Thymus (tissue), 11 donors: ENCODE results near the gene VCAM1. TPM values are rescaled to one million over a fixed set of nuclear protein-coding genes. Genes with fewer than 3 reads are reported as not detected.

Experiments used
- DNase-seq, 9 donors: peaks; one replicate each; pipeline ENCODE4 v3.0.0-alpha.2; 2013; ENCODE audit warnings: low spot score in 9 of 9, low read depth in 6 of 9, missing footprints in 1 of 9
- H3K27ac ChIP-seq, 2 donors: one replicate each; pipeline ENCODE4 v1.5.1; 2013; ENCODE audit warnings: control low read depth in 1 of 2, low read depth in 1 of 2, low read length in 1 of 2, mild to moderate bottlenecking in 1 of 2, moderate library complexity in 1 of 2
- H3K27me3 ChIP-seq, 2 donors: one replicate each; pipeline ENCODE4 v1.5.1; 2013; ENCODE audit warnings: low read length in 1 of 2; ENCODE audit not compliant: control insufficient read depth in 2 of 2, insufficient read depth in 1 of 2
- H3K36me3 ChIP-seq, 2 donors: one replicate each; pipeline ENCODE4 v1.5.1; 2013; ENCODE audit warnings: low read length in 1 of 2, mild to moderate bottlenecking in 1 of 2, moderate library complexity in 1 of 2; ENCODE audit not compliant: control insufficient read depth in 2 of 2, insufficient read depth in 2 of 2
- H3K4me1 ChIP-seq, 2 donors: one replicate each; pipeline ENCODE4 v1.5.1; 2013; ENCODE audit warnings: low read length in 2 of 2; ENCODE audit not compliant: control insufficient read depth in 2 of 2, insufficient read depth in 2 of 2
- H3K4me3 ChIP-seq, 2 donors: one replicate each; pipeline ENCODE4 v1.5.1; 2013; ENCODE audit warnings: low read length in 2 of 2, control low read depth in 1 of 2, mild to moderate bottlenecking in 1 of 2
- H3K9me3 ChIP-seq, 2 donors: one replicate each; pipeline ENCODE4 v1.5.1; 2013; ENCODE audit warnings: low read length in 1 of 2, mild to moderate bottlenecking in 1 of 2; ENCODE audit not compliant: control insufficient read depth in 2 of 2, insufficient read depth in 1 of 2
- WGBS: extraction: QIAGEN DNeasy Blood & Tissue Kit; methylation state at CpG from one replicate; pipeline ENCODE4 v1.1.7; 2013; 5-methylcytosine and 5-hydroxymethylcytosine counted together
- polyA plus RNA-seq: library from polyadenylated mRNA; stranded (reverse); fragments of 200-250 nt; gene quantifications from one replicate; pipeline ENCODE4 v1.2.3, GENCODE V29; 2013
- total RNA-seq: library from RNA; stranded (reverse); fragments of 120-200 nt; gene quantifications from one replicate; pipeline ENCODE4 v1.2.4, GENCODE V29; 2013
- donor health status: healthy.

VCAM1 gene
- total and polyA plus RNA-seq, 2 donors: 22.8 to 63.3 TPM

- no peak overlapping the region for H3K4me3 ChIP-seq
- WGBS: 84% methylated on average over 3 of the region's 3 CpGs
- no peaks in the 10 kb centered on the region for H3K27me3 ChIP-seq
- DNase-seq: no peak
- no peak overlapping the region for H3K27ac ChIP-seq
- no peaks in the 10 kb centered on the region for H3K9me3 ChIP-seq
- no peaks in the 10 kb centered on the region for H3K4me1 ChIP-seq
- H3K36me3 ChIP-seq: peaks cover 0 to 2% of the 10 kb centered on the region in 2 donors
These were observed 15.1 kb downstream of the VCAM1 start for GRCh38 chr1:100734676-100735075.

- Histone ChIP-seq H3K4me1 (no peaks in the 10 kb centered on the region), H3K27me3 (no peaks in the 10 kb centered on the region), H3K27ac (no peak overlapping the region), H3K4me3 (no peak overlapping the region), H3K36me3 (peaks cover 0 to 2% of the 10 kb centered on the region in 2 donors), H3K9me3 (no peaks in the 10 kb centered on the region)
- WGBS: 97% methylated on average over 3 of the region's 3 CpGs
- no peak for DNase-seq
These were observed 15.7 kb downstream of the VCAM1 start for GRCh38 chr1:100735244-100735643.

- WGBS: 86% methylated on average over 1 of the region's 1 CpG
- no peaks in the 10 kb centered on the region for H3K9me3 ChIP-seq
- no peaks in the 10 kb centered on the region for H3K27me3 ChIP-seq
- no peak overlapping the region for H3K4me3 ChIP-seq
- H3K36me3 ChIP-seq: peaks cover 0 to 2% of the 10 kb centered on the region in 2 donors
- peak overlapping the region in 1 of 2 donors; percentile 38 for H3K27ac ChIP-seq
- DNase-seq: no peak
- no peaks in the 10 kb centered on the region for H3K4me1 ChIP-seq
These were observed 16.8 kb downstream of the VCAM1 start for GRCh38 chr1:100736324-100736723.

DNA sequence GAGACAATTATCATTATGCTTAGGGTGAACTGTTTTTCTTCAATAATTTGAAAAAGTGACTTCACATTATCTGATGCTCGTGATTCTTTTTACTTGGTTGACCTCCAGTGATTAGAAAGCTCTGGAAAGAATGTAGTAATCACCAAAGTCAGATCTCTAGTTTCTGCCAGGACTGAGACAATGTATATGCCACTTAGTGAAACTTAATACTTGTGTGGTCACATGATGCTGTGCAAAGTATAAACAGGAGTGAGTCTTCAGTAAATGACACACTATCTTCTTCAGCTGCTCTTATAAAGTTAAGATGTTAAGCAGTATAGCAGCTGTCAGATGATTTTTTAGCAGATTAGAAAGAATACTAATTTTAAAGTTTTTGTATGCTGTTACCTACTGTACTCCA lies 17.2 kb downstream of the VCAM1 start:
- Histone ChIP-seq H3K27me3 (no peaks in the 10 kb centered on the region), H3K4me3 (no peak overlapping the region), H3K9me3 (no peaks in the 10 kb centered on the region), H3K27ac (peak overlapping the region; percentile 8 to 38), H3K4me1 (no peaks in the 10 kb centered on the region), H3K36me3 (peaks cover 0 to 2% of the 10 kb centered on the region in 2 donors)
- no peak for DNase-seq
- WGBS: 84% methylated on average over 1 of the region's 1 CpG

- no peak overlapping the region for H3K4me3 ChIP-seq
- DNase-seq: no peak
- H3K4me1 ChIP-seq: no peaks in the 10 kb centered on the region
- no peaks in the 10 kb centered on the region for H3K36me3 ChIP-seq
- no peaks in the 10 kb centered on the region for H3K27me3 ChIP-seq
- 92% methylated on average over 3 of the region's 3 CpGs for WGBS
- no peaks in the 10 kb centered on the region for H3K9me3 ChIP-seq
- H3K27ac ChIP-seq: no peak overlapping the region
These were observed 27.0 kb downstream of the VCAM1 start for GRCh38 chr1:100746542-100746932.

- H3K4me1 ChIP-seq: no peaks in the 10 kb centered on the region
- 96% methylated on average over 2 of the region's 2 CpGs for WGBS
- H3K27ac ChIP-seq: no peak overlapping the region
- H3K27me3 ChIP-seq: no peaks in the 10 kb centered on the region
- no peak for DNase-seq
- no peaks in the 10 kb centered on the region for H3K9me3 ChIP-seq
- no peaks in the 10 kb centered on the region for H3K36me3 ChIP-seq
- no peak overlapping the region for H3K4me3 ChIP-seq
These were observed 28.2 kb downstream of the VCAM1 start for GRCh38 chr1:100747771-100748170.

- Histone ChIP-seq H3K4me3 (no peak overlapping the region), H3K36me3 (no peaks in the 10 kb centered on the region), H3K9me3 (no peaks in the 10 kb centered on the region), H3K4me1 (no peaks in the 10 kb centered on the region), H3K27ac (no peak overlapping the region), H3K27me3 (no peaks in the 10 kb centered on the region)
- no peak for DNase-seq
- WGBS: 87% methylated on average over 9 of the region's 9 CpGs
These were observed 30.7 kb downstream of the VCAM1 start for GRCh38 chr1:100750005-100750885.

- no peaks in the 10 kb centered on the region for H3K4me1 ChIP-seq
- DNase-seq: no peak
- H3K9me3 ChIP-seq: no peaks in the 10 kb centered on the region
- H3K27me3 ChIP-seq: no peaks in the 10 kb centered on the region
- no peak overlapping the region for H3K4me3 ChIP-seq
- H3K36me3 ChIP-seq: no peaks in the 10 kb centered on the region
- no peak overlapping the region for H3K27ac ChIP-seq
- 95% methylated on average over 5 of the region's 5 CpGs for WGBS
These were observed 33.2 kb downstream of the VCAM1 start for GRCh38 chr1:100752791-100753190.

DNA sequence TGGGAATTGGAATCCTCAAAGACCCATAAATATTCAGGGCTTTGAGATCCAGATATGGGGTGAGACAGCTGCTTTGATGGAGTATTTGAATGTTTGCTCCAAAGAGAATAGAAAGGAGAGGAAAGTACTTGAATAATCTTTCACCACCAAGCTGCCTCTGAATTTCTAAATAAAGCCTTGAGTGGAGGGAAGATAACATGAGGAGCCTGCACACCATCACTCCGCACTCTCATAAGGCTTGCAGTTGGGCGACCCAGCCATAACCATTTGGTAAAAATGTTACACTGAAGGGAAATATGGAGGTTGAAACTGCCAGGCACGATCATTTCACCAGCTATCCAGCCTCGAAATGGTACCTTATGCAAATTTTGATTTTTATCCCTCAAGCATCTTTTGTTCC lies 38.4 kb downstream of the VCAM1 start:
- H3K4me3 ChIP-seq: no peak overlapping the region
- H3K27me3 ChIP-seq: no peaks in the 10 kb centered on the region
- DNase-seq: no peak
- no peak overlapping the region for H3K27ac ChIP-seq
- no peaks in the 10 kb centered on the region for H3K36me3 ChIP-seq
- 94% methylated on average over 4 of the region's 4 CpGs for WGBS
- H3K4me1 ChIP-seq: no peaks in the 10 kb centered on the region
- no peaks in the 10 kb centered on the region for H3K9me3 ChIP-seq
